HG03432 (cell line): ENCODE data around the gene CLDN12.
"Not testable (repeated sequence)": the region's sequence is repeated elsewhere in the genome, so short reads cannot be mapped to it uniquely, and the experiment has no call there.

ENCODE experiments used
- ATAC-seq: cut with Tn5 transposase; IDR thresholded peaks from one replicate; pipeline ENCODE4 v1.9.1; 2021; ENCODE audit warnings: mild to moderate bottlenecking, moderate library complexity; ENCODE audit not compliant: unreplicated experiment

Gene CLDN12

GRCh38 chr7:90432752-90433151, 29.5 kb downstream of the CLDN12 start:
- no peak for ATAC-seq

GRCh38 chr7:90433221-90433620, 30.0 kb downstream of the CLDN12 start:
- no peak for ATAC-seq

- no peak for ATAC-seq
These were observed 42.4 kb downstream of the CLDN12 start for GRCh38 chr7:90445633-90446032.

GRCh38 chr7:90446137-90446899, 43.1 kb downstream of the CLDN12 start:
- no peak for ATAC-seq

- no peak for ATAC-seq
These were observed 50.1 kb downstream of the CLDN12 start for GRCh38 chr7:90453259-90453891.

GRCh38 chr7:90453931-90454330, 50.7 kb downstream of the CLDN12 start:
- no peak for ATAC-seq

GRCh38 chr7:90455163-90456030, 52.1 kb downstream of the CLDN12 start:
- peak; percentile 88 for ATAC-seq

- ATAC-seq = no peak
These were observed 54.8 kb downstream of the CLDN12 start for GRCh38 chr7:90458104-90458503.

- ATAC-seq = no peak
These were observed 56.6 kb downstream of the CLDN12 start for GRCh38 chr7:90459888-90460287.

- ATAC-seq = no peak
These were observed 58.0 kb downstream of the CLDN12 start for GRCh38 chr7:90461219-90461618.

GRCh38 chr7:90463151-90463628, 59.9 kb downstream of the CLDN12 start:
- ATAC-seq = not testable (repeated sequence)
